Colon (tissue), 2 donors: ENCODE results near the gene DSEL.

Source experiments
- FAIRE-seq: peaks from 2 replicates; lab custom pipeline; 2012; peaks lifted over from hg19 to GRCh38; lab: Jason Lieb, UNC
- donor health status: control.
- donor health status: control.

Gene DSEL

DNA sequence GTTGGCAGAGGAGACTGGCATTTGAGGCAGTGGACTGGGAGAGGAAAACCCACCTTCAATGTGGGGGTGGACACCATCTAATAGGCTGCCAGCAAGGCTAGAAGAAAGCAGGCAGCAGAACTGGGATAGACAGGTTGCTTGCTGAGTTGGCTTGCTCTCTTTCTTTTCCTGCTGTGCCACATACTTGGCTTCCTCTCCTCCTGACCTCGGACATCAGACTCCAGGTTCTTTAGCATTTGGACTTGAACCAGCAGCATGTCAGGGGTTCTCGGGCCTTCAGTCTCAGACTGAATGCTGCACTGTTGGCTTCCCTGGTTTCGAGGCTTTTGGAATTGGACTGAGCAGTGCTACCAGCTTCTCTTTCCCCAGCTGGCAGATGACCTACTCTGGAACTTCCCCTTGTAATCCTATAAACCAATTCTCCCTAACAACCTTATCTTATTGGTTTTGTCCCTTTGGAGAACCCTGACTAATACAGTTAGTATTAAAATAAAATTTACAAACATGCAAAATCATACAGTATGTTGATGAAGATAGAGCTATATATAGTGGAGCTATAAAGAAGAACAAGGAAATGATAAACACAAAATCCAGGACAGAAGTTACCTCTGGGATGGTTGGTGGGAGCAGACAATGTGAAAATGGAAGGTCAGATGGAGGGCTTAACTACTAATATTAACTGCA is 15.9 kb downstream of the DSEL start:
- FAIRE-seq = no peak

DNA sequence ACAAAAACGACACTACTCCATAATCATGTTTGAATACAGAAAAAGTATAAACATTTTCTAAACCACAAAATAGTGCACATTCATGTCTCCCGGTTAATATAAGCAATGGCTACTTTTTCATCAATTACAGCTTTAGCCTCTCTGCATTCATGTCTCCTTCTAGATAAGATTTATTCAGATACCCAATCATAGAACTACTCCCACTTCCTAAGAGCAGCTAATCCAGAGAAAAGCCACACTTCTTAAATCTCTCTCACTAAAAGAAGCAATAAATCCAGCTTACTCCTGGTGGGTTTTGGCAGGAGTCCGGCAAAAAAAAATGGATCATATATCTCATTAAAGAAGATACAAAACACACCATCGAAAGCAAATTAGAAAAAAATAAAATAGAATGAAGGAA is 20.1 kb downstream of the DSEL start:
- peak; percentile 24 for FAIRE-seq

DNA sequence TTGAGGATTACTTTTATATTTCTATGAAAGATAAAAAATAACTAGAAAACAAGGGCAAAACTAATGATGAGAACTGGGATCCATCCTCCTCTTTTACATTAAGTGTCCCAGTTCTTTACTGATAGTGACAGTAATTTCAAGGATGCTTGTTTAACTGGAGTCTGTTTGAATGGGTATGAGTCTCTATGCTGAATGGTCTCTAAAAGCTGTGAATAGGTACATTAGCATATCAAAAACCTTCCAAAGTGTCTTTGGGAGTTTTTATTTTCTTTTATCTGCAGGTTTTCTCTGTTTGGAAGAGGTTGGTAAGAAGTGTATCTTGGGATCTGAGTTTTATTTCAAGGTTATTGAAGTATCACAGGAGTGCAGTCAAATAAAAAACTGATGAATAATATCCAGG is 30.0 kb downstream of the DSEL start:
- FAIRE-seq = no peak

DNA sequence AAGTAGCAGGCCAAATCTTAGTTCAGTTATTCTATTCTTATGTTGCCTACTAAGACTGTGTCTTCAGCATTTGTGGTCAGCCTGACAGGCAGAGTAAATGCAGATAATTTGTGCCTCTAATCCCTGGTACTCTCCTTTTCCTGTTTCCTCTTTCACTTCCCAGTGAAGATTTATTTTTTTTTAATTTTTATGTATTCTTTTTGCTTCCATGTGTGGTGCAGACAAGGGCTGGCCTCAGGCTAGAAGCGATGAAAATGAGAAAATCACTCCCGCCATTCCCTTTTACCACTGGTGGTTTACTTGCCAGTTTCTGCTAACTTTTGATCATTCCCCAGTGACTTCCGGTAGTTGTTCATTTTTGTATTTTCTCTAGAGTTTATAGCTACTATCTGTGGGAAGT is 30.9 kb downstream of the DSEL start:
- no peak for FAIRE-seq

- no peak for FAIRE-seq
Measured at GRCh38 chr18:67484458-67484857, 32.1 kb downstream of the DSEL start.

DNA sequence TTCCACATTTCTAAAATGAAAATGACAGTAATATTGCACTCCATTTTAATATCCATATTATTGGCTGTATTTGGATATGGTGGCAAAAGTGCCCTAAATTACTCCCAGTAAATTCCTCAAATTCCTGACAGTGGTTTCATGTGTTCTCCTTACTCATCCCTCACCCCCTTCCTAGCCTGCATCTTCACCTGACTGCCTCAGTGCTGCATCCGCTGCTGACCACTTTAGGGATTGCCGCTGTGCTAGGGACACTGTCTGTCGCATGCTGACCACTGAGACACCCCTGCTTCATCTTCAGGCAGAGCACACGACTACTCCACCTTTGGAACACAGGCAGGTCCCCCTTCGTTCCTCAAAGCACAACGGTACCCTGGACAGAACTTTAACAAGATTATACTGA is 32.6 kb downstream of the DSEL start:
- FAIRE-seq = no peak

DNA sequence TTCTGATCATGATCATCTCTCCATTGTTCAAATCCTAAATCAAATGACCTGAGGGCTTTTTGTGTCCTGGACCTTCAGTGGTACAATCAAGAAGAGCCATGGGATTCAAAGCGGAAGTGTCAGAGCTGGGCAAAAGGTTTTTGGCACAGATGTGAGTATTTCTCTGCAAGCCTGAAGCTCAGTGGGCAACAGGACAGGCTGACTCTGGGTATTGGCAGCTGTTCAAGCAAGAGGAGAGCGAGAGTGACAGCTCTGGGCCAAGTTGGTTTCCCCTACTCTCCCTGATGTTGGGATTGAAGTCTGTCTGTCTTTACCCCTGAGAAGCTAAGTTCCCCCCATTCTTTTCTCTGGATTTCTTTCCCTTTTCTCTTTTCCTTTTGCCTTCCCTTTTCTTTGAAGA is 33.3 kb downstream of the DSEL start:
- FAIRE-seq = no peak

GRCh38 chr18:67478249-67478648 is 38.3 kb downstream of the DSEL start:
- no peak for FAIRE-seq

DNA sequence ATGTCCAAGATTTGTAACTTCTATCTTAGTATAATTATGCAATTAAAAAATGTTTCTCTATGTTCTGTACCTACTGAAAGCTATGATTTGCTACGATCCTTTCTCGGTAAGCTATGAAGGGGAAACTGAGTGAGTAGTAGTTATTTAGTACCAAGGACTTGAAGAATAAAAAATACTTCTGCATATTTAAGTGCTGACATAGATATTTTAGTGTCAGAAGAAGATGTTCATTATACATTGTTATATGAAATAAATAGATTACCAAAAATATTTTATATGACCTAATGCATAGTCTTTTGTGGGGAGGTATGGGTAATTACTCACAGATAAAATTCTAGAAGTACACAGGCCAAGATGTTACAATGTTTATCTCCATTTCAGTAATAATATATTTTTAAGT is 39.0 kb downstream of the DSEL start:
- no peak for FAIRE-seq

GRCh38 chr18:67476585-67476984 is 39.9 kb downstream of the DSEL start:
- no peak for FAIRE-seq

GRCh38 chr18:67475673-67476072 is 40.8 kb downstream of the DSEL start:
- no peak for FAIRE-seq

DNA sequence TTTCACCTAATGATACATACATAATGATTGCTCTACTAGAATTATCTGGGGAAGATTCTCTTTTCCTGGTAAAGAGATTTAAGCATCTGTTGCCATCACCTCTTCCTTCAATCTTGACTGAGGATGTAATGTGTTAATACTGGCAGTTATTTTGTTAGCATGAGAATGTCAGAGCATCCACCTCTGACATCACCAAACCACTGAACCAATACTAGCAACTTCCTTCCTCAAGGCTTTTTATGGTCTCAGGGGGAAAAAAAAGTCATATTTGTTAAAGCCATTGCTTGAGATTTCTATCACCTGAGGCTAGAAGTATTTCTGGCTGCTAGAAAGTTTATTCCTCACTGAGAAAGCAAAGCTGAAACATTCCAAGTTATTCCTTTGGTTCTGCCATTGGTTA is 48.5 kb downstream of the DSEL start:
- FAIRE-seq = no peak

DNA sequence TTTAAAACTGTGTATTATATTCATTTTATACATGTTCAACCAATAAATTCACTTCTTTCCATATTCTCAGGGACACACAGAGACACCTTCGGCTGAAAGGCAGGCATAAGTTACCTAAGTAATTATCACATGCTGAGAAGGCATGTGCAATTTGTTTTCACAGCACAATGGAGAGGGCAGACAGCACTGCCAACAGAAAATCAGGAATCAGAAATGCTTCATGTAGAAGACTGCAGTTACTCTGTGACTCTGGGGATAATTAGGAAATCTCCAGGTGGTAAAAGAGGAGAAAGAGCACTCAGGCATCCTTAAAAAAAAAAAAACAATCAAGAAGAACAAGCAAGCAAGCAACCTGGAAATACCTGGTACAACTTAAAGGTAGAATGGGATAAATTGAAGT is 49.3 kb downstream of the DSEL start:
- no peak for FAIRE-seq

DNA sequence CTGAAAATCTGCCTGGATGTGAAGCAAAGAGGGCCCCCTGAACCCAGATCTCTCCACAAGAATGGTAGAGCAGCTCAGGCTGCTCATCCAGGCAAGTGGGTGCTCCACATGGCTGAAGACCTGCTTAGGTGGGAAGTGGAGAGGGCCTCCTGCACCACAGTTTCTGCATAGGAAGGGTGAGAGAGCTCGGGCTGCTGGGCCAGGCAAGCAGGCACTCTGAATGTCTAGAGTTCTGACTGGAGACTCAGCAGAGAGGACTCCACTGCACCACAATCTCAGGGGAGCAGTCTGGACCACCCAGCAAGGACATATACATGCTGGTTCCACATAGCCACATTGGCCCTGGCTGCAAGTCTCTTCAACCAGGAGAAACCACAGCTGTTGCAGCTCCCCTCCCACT is 52.0 kb downstream of the DSEL start:
- no peak for FAIRE-seq

GRCh38 chr18:67463829-67464228 is 52.7 kb downstream of the DSEL start:
- no peak for FAIRE-seq

GRCh38 chr18:67456711-67457110 is 59.8 kb downstream of the DSEL start:
- no peak for FAIRE-seq
